Esophagus muscularis mucosa (tissue), 4 donors: ENCODE measurements around the gene FGF5. TPM values are rescaled to one million over a fixed set of nuclear protein-coding genes. Genes with fewer than 3 reads are reported as not detected.
A peak's percentile ranks its signal among the peaks of the same experiment; 100 is the strongest.

Experiments
- DNase-seq: peaks from one replicate; pipeline ENCODE4 v3.0.0-alpha.2; 2017; ENCODE audit errors: extremely low spot score
- H3K27ac ChIP-seq, 4 donors: fragments of 200-600 bp; sonication (generic); replicated peaks in 1 of 4; 1 replicate in 3 of 4; 2 replicates in 1 of 4; pipeline ENCODE4 v1.5.1; 2016 to 2019; ENCODE audit warnings: mild to moderate bottlenecking in 1 of 4
- H3K27me3 ChIP-seq, 4 donors: fragments of 200-600 bp; sonication (generic); one replicate each; pipeline versions ENCODE4 v1.5.1 to v1.6.0; 2016 to 2019
- H3K36me3 ChIP-seq, 4 donors: fragments of 200-600 bp; sonication (generic); one replicate each; pipeline ENCODE4 v1.5.1; 2016 to 2019
- H3K4me1 ChIP-seq, 4 donors: fragments of 200-600 bp; sonication (generic); one replicate each; pipeline ENCODE4 v1.5.1; 2016 to 2019
- H3K4me3 ChIP-seq, 4 donors: fragments of 200-600 bp; sonication (generic); 1 replicate in 2 of 4; 2 replicates in 2 of 4; pipeline ENCODE4 v1.5.1; 2016 to 2019; ENCODE audit warnings: mild to moderate bottlenecking in 4 of 4, moderate library complexity in 1 of 4
- H3K9me3 ChIP-seq, 4 donors: fragments of 200-600 bp; sonication (generic); 1 replicate in 3 of 4; 2 replicates in 1 of 4; pipeline ENCODE4 v1.5.1; 2016 to 2019
- EP300 ChIP-seq: sonication (generic); formaldehyde crosslinking; IDR thresholded peaks from one replicate; pipeline ENCODE4 v1.6.1; 2017; ENCODE audit warnings: antibody characterized with exemption
- POLR2A ChIP-seq: fragments of 450-650 bp; IDR thresholded peaks from one replicate; pipeline ENCODE4 v1.6.1; 2017; ENCODE audit warnings: antibody characterized with exemption, moderate library complexity, mild to moderate bottlenecking, low read depth
- POLR2AphosphoS5 ChIP-seq, 2 donors: sonication (generic); formaldehyde crosslinking; IDR thresholded peaks; one replicate each; pipeline ENCODE4 v1.6.1; 2017; ENCODE audit warnings: antibody characterized with exemption in 2 of 2
- WGBS: methylation state at CpG from one replicate; pipeline ENCODE4 v1.1.5; 2018; 5-methylcytosine and 5-hydroxymethylcytosine counted together
- intact Hi-C: fragments of 100-400 bp; cut with DNase I; formaldehyde crosslinking; loops from one replicate; pipeline ENCODE4 v1.15.1; 2023
- total RNA-seq, 4 donors: library from RNA; depleted of rRNA; stranded (reverse); fragments of >200 nt; gene quantifications; one replicate each; pipeline versions ENCODE4 v1.1.0 to v1.2.1, GENCODE V29; 2016
- TF ChIP-seq, protein P1 (sequence below), 3 experiments: fragments of 200-600 bp in 2 of 3; fragments of 450-650 bp in 1 of 3; sonication (generic) in 2 of 3; IDR thresholded peaks; one replicate each; pipeline ENCODE4 v1.5.1; 2017 to 2019; ENCODE audit warnings: antibody characterized with exemption in 3 of 3, mild to moderate bottlenecking in 2 of 3, moderate library complexity in 1 of 3

Gene FGF5
- total RNA-seq, 4 donors from 2014 or later, result 1.2 to 4.2 (median 2.0) TPM

GRCh38 chr4:80261989-80262600 is 4.4 kb upstream of the FGF5 start:
- WGBS, result 89% methylated on average over 2 of the region's 3 CpGs
- Histone ChIP-seq H3K27ac (no peak overlapping the region), H3K4me3 (no peak overlapping the region), H3K4me1 (peaks cover 3 to 26% (median 24%) of the 10 kb centered on the region in 4 donors), H3K9me3 (no peaks in the 10 kb centered on the region), H3K27me3 (peaks cover 0 to 43% (median 0%) of the 10 kb centered on the region in 4 donors), H3K36me3 (no peaks in the 10 kb centered on the region)
- no peak for TF ChIP-seq POLR2AphosphoS5 (IDR thresholded peaks at IDR 0.05)
- no peak for TF ChIP-seq EP300
- TF ChIP-seq, protein P1, sequence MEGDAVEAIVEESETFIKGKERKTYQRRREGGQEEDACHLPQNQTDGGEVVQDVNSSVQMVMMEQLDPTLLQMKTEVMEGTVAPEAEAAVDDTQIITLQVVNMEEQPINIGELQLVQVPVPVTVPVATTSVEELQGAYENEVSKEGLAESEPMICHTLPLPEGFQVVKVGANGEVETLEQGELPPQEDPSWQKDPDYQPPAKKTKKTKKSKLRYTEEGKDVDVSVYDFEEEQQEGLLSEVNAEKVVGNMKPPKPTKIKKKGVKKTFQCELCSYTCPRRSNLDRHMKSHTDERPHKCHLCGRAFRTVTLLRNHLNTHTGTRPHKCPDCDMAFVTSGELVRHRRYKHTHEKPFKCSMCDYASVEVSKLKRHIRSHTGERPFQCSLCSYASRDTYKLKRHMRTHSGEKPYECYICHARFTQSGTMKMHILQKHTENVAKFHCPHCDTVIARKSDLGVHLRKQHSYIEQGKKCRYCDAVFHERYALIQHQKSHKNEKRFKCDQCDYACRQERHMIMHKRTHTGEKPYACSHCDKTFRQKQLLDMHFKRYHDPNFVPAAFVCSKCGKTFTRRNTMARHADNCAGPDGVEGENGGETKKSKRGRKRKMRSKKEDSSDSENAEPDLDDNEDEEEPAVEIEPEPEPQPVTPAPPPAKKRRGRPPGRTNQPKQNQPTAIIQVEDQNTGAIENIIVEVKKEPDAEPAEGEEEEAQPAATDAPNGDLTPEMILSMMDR (IDR thresholded peaks at IDR 0.05), result no peak
- no peak for TF ChIP-seq POLR2A
- intact Hi-C loops, result loop anchor here (10.0 kb wide), 1 partner anchor 73 kb away; the partner anchor contains the start of gene CFAP299
- no peak for DNase-seq

- H3K4me3 ChIP-seq, result no peak overlapping the region
- peaks cover 3 to 41% (median 36%) of the 10 kb centered on the region in 4 donors for H3K4me1 ChIP-seq
- peaks cover 0 to 50% (median 0%) of the 10 kb centered on the region in 4 donors for H3K27me3 ChIP-seq
- no peaks in the 10 kb centered on the region for H3K36me3 ChIP-seq
- TF ChIP-seq POLR2A, result no peak
- TF ChIP-seq, protein P1 (IDR thresholded peaks at IDR 0.05), result no peak
- no peak for TF ChIP-seq POLR2AphosphoS5 (IDR thresholded peaks at IDR 0.05)
- intact Hi-C loops, result loop anchor here (10.0 kb wide), 1 partner anchor 71 kb away; the partner anchor contains the start of gene CFAP299
- no peak overlapping the region for H3K27ac ChIP-seq
- no peak for DNase-seq
- 39% methylated on average over 29 of the region's 36 CpGs for WGBS
- H3K9me3 ChIP-seq, result no peaks in the 10 kb centered on the region
Observed at GRCh38 chr4:80263541-80264351, 2.7 kb upstream of the FGF5 start.

DNA sequence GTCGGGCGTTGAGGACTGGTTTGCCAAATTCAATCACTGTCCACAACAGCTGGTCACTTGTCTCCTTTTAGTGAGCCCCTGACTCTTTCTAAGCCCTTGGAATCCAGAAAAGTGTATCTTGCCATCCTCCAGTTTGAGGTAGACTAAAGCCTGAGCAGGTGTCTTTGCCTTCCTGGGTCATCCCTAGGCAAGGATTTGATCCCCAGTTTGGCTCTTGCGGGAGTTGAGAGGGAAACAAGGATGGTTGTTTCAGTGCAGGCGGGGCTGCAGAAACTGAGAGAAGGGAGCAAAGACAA is 2.2 kb upstream of the FGF5 start:
- intact Hi-C loops, result loop anchor here (10.0 kb wide), 1 partner anchor 71 kb away; the partner anchor contains the start of gene CFAP299
- Histone ChIP-seq H3K4me1 (peaks cover 3 to 41% (median 36%) of the 10 kb centered on the region in 4 donors), H3K4me3 (no peak overlapping the region), H3K27ac (no peak overlapping the region), H3K36me3 (no peaks in the 10 kb centered on the region), H3K27me3 (peaks cover 0 to 55% (median 0%) of the 10 kb centered on the region in 4 donors), H3K9me3 (no peaks in the 10 kb centered on the region)
- TF ChIP-seq POLR2AphosphoS5 (IDR thresholded peaks at IDR 0.05) (no peak), POLR2A (no peak), EP300 (no peak)
- TF ChIP-seq, protein P1 (IDR thresholded peaks at IDR 0.05), result no peak
- DNase-seq, result no peak
- WGBS, result 49% methylated on average over 4 of the region's 4 CpGs

DNA sequence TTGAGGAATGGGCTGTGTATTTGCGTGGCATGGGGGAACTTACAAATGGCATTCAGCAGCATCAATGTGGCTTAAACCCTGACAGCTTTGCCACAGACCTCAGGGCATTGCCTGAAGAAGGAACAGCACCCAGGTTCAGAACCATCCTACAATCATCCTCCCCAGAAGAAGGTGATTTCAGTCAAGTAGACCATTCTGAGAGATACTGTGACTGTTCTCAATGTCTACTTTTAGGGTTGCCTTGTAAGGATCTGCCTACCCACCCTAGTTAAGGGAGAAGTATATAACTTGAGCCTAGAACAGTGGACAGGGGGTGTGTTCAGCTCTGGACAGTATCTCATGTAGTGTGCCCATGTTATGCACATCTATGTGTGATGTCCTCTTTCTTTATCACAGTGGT is 1.6 kb upstream of the FGF5 start:
- Histone ChIP-seq H3K27me3 (peaks cover 0 to 55% (median 0%) of the 10 kb centered on the region in 4 donors), H3K27ac (no peak overlapping the region)
- no peak for TF ChIP-seq POLR2AphosphoS5 (IDR thresholded peaks at IDR 0.05)
- no peak for TF ChIP-seq POLR2A
- no peak for TF ChIP-seq EP300
- TF ChIP-seq, protein P1 (IDR thresholded peaks at IDR 0.05), result no peak

More for the DNA sequence above, 1.6 kb upstream of the FGF5 start:
- Histone ChIP-seq H3K36me3 (no peaks in the 10 kb centered on the region), H3K9me3 (no peaks in the 10 kb centered on the region), H3K4me1 (peaks cover 3 to 41% (median 36%) of the 10 kb centered on the region in 4 donors), H3K4me3 (peak overlapping the region in 1 of 4 donors; percentile 69)
- no peak for DNase-seq
- WGBS, result 67% methylated on average over 1 of the region's 1 CpG
- intact Hi-C loops, result loop anchor here (10.0 kb wide), 1 partner anchor 70 kb away; the partner anchor contains the start of gene CFAP299
